ENCODE results near the gene SAE1.

Gene SAE1

DNA sequence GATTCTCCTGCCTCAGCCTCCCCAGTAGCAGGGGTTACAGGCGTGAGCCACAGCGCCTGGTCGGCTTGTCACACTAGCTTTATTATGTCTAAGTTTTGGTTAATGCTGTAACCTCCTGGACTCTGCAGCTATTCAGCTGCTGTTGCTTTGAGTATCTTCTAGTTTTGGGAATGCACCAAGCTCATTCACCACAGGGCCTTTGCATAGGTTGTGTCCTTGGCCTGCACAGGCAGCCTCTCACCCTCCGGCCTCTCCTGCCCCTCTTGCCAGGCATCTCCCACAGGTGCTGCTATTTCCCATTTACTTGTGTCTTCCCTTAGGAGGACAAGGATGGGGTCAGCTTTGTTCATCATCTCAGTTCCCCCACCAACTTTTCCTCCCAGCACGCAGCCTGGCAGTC is 123.3 kb downstream of the SAE1 start:
- no peak for TF ChIP-seq ZFX (IDR thresholded peaks at IDR 0.05)
- TF ChIP-seq, protein P1, sequence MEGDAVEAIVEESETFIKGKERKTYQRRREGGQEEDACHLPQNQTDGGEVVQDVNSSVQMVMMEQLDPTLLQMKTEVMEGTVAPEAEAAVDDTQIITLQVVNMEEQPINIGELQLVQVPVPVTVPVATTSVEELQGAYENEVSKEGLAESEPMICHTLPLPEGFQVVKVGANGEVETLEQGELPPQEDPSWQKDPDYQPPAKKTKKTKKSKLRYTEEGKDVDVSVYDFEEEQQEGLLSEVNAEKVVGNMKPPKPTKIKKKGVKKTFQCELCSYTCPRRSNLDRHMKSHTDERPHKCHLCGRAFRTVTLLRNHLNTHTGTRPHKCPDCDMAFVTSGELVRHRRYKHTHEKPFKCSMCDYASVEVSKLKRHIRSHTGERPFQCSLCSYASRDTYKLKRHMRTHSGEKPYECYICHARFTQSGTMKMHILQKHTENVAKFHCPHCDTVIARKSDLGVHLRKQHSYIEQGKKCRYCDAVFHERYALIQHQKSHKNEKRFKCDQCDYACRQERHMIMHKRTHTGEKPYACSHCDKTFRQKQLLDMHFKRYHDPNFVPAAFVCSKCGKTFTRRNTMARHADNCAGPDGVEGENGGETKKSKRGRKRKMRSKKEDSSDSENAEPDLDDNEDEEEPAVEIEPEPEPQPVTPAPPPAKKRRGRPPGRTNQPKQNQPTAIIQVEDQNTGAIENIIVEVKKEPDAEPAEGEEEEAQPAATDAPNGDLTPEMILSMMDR (conservative IDR thresholded peaks at IDR 0.05) = no peak
- no peak overlapping the region for H3K27ac ChIP-seq

DNA sequence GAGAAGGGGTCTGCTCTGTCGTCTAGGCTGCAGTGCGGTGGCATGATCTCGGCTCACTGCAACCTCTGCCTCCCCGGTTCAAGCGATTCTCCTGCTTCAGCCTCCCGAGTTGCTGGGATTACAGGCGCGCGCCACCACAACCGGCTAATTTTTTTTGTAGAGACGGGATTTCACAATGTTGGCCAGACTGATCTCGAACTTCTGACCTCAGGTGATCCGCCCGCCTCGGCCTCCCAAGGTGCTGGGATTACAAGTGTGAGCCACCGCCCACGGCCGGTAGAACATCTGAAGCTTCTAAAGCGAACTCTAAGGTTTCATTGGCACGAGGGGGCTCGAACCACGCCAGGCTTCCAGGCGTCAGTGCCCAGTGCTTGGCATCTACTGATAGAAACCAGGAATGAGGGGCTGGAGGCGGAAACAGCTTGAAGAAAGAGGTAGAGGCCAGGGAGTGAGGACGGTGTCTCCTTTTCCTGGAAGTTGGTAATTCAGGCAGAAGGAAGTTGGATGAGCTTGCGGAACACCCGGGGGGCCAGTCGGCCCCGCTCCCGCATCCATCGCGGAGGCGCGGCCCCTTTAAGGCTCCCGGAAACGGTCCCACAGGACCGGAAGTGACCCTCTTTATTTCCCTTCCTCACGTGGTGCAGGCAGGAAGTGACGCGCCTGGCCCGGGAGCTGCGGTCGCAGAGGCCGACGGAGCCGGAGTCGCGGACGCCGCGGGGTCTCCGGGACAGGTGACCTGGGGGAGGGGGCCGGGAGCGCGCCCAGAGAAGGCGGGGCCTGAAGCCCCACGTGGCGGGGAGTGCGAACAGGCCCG is 125.5 kb downstream of the SAE1 start, which contains the start of gene CCDC9:
CCDC9 (plus strand) TSS at position 647 of the 814 bp plus-strand sequence. CDS start 1,876 bp downstream, outside the sequence.
- no peak for TF ChIP-seq ZFX (IDR thresholded peaks at IDR 0.05)
- TF ChIP-seq, protein P1 (conservative IDR thresholded peaks at IDR 0.05) = no peak
- H3K27ac ChIP-seq = peak within 1 kb of the TSS; percentile 93

DNA sequence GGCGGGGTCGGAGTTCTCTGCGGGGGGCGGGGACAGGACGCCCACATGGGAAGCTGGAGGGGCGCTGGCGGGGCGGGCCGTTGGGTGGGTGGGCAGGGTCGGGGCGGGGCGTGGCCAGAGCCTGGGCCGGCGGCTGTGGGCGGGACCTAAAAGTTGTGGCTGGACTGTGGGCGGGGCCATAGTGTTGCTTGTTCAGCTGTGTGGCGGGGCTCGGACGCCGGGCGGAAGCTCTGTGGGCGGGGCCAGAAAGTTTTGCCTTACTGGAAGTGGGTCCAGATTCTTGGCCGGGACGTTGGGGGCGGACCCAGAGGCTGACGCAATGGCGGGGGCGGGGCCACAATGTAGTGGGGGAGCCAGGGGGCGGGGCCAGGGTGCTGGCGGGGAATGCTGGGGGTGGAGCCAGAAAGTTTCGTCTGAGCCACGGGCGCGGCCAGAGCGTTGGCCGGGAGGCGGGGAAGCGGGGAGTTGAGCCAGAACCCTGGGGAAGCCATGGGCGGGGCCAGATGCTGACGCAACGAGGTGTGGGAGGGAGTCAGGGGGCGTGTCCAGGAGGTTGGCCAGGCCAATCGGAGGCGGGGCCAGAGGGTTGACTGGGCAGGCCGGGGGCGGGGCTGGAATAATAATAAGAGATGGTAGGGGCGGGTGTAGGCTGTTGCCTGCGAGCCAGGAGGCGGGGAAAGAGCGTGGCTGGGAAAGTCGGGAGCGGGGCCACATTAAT is 126.2 kb downstream of the SAE1 start:
- TF ChIP-seq, protein P1 (conservative IDR thresholded peaks at IDR 0.05) = no peak
- TF ChIP-seq ZFX (IDR thresholded peaks at IDR 0.05) = no peak
- peak overlapping the region; percentile 93 for H3K27ac ChIP-seq

DNA sequence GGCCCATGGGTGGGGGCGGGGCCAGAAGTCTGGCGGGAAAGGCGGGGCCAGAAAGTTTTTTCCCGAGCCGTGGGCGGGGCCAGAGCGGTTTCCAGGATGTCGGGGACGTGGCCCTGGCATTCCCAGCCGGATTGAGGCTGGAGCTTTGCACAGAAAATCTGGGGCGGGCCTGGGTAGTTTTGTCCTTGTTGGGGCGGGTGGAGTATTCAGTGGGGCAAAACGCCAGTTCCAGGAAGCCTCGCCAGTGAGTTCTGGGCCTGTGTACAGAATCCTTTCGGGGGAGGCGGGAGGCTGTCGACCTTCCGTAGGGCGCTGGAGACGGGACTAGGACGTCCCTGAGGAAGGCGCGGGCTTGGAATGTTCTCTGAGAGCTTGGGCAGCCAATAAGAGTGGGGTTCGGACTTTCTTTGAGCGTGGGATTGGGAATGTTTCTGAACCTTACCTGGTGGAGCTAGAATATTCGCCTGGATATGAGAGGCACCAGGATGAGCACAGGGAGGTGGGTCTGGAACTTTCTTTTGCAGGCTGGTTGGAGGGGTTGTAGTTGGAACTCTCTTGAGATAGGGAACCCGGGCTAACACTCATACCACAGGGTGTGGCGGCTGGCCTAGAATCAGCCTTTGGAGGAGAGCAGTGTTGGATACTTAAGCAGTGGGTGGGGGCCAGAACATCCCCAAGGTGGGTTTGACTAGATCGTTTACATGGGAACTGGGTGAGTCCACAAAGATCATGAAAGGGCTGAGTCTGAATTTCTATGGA is 127.0 kb downstream of the SAE1 start:
- TF ChIP-seq, protein P1 (conservative IDR thresholded peaks at IDR 0.05) = no peak
- no peak for TF ChIP-seq ZFX (IDR thresholded peaks at IDR 0.05)
- peak overlapping the region; percentile 93 for H3K27ac ChIP-seq

DNA sequence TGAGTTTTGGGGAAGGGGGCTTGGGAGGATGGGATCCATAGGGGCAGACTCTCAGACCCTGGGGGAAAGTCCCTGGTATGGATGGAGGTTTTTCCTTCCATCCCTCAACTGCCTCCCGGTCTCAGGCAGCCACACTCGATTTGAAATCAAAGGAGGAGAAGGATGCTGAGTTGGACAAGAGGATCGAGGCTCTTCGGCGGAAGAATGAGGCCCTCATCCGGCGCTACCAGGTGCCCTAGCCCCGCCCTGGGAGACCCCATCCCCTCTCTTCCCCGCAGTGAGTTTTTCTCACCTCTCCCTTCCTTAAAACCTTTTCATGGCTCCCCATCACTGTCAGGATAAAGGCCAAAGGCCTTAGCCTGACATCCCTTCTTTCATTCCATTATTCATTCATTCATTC is 127.8 kb downstream of the SAE1 start:
- TF ChIP-seq ZFX (IDR thresholded peaks at IDR 0.05) = no peak
- TF ChIP-seq, protein P1 (conservative IDR thresholded peaks at IDR 0.05) = no peak
- peak overlapping the region; percentile 93 for H3K27ac ChIP-seq

DNA sequence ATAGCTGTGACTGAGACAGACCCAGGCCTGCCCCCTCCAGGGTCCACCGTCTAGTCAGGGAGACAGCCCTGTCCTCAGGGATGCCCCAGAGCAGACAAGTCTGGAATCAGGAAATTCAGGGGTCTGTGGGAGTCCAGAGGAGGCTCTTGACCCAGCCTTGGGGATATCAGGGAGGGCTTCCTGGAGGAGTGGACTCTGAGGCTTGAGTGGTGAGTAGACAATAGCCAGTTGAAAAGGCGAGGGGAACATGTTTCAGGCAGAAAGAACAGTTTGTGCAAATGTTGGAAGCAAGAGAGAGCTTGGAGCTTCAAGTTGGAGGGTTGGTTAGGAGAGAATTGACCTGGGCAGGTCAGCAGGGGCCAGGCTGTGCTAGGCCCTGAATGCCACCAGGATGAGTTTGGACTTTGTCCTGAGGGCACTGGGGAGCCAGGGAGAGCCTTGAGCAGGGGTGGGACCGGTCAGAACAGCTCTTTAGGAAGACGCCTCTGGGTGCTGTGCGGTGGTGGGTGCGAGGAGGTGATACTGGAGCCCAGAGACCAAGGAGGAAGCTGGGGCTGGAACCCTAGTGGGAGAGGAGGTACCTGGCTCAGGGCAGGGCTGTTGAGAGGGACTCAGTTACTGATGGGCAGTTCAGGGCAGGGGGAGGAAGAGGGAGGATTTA is 128.4 kb downstream of the SAE1 start:
- TF ChIP-seq, protein P1 (conservative IDR thresholded peaks at IDR 0.05) = no peak
- TF ChIP-seq ZFX (IDR thresholded peaks at IDR 0.05) = no peak
- peak overlapping the region; percentile 93 for H3K27ac ChIP-seq
